KMS-11 (cell line): ENCODE measurements around the gene ATAT1.

Source experiments
- H2AFZ ChIP-seq: fragments of 200-600 bp; sonication (generic); 2 replicates; pipeline ENCODE4 v1.6.1; 2016; ENCODE audit warnings: antibody characterized with exemption, mixed run types, low read depth
- H3K27ac ChIP-seq: fragments of 200-600 bp; sonication (generic); 2 replicates; pipeline ENCODE4 v1.6.1; 2016; ENCODE audit warnings: mild to moderate bottlenecking, mixed run types
- H3K27me3 ChIP-seq: fragments of 200-600 bp; sonication (generic); 2 replicates; pipeline ENCODE4 v1.6.1; 2017; ENCODE audit warnings: mild to moderate bottlenecking, low read depth, mixed run types, moderate library complexity; ENCODE audit not compliant: insufficient read depth
- H3K36me3 ChIP-seq: fragments of 200-600 bp; sonication (generic); 2 replicates; pipeline ENCODE4 v1.6.1; 2017; ENCODE audit warnings: mild to moderate bottlenecking, mixed run types; ENCODE audit not compliant: insufficient read depth
- H3K4me1 ChIP-seq: fragments of 200-600 bp; sonication (generic); 2 replicates; pipeline ENCODE4 v1.6.1; 2016; ENCODE audit warnings: mild to moderate bottlenecking, low read depth, mixed run types; ENCODE audit not compliant: poor library complexity, severe bottlenecking
- H3K4me2 ChIP-seq: fragments of 200-600 bp; sonication (generic); 2 replicates; pipeline ENCODE4 v1.7.0; 2016; ENCODE audit warnings: mild to moderate bottlenecking, mixed run types
- H3K4me3 ChIP-seq: fragments of 200-600 bp; sonication (generic); IDR thresholded peaks from 2 replicates; pipeline ENCODE4 v1.6.1; 2017; ENCODE audit warnings: low read depth, low read length, mixed read lengths; ENCODE audit not compliant: insufficient read depth
- H3K79me2 ChIP-seq: fragments of 200-600 bp; sonication (generic); 2 replicates; pipeline ENCODE4 v1.6.1; 2016; ENCODE audit warnings: low read depth, mixed run types; ENCODE audit not compliant: insufficient read depth
- H3K9ac ChIP-seq: fragments of 200-600 bp; sonication (generic); 2 replicates; pipeline ENCODE4 v1.6.1; 2016; ENCODE audit warnings: mild to moderate bottlenecking, mixed run types
- H4K20me1 ChIP-seq: fragments of 200-600 bp; sonication (generic); 2 replicates; pipeline ENCODE4 v1.6.1; 2016; ENCODE audit warnings: mild to moderate bottlenecking, mixed run types; ENCODE audit not compliant: insufficient read depth
- CTCF ChIP-seq: fragments of 200-600 bp; sonication (generic); conservative IDR thresholded peaks from 2 replicates; pipeline ENCODE4 v1.6.1; 2017; ENCODE audit warnings: low read depth, mild to moderate bottlenecking, antibody characterized with exemption, low read length, moderate library complexity, mixed read lengths

Gene ATAT1

GRCh38 chr6:30672445-30673253 is 46.0 kb downstream of the ATAT1 start, which contains the start of gene DHX16:
Gene DHX16, minus strand, starts transcription at chr6:30673006. Its CDS starts 165 bp downstream, at chr6:30672841.
- Histone ChIP-seq H3K4me2 (peak within 1 kb of the TSS; percentile 55), H4K20me1 (no peaks in the 10 kb centered on the region), H3K27me3 (no peaks in the 10 kb centered on the region), H2AFZ (peak within 1 kb of the TSS; percentile 66), H3K27ac (peak within 1 kb of the TSS; percentile 8; the same call in 1 of the 2 replicates), H3K4me3 (no peak within 1 kb of the TSS), H3K4me1 (peaks cover 16% of the 10 kb centered on the region), H3K79me2 (peaks cover 17% of the 10 kb centered on the region; the same call in 1 of the 2 replicates), H3K36me3 (no peaks in the 10 kb centered on the region), H3K9ac (peak within 1 kb of the TSS; percentile 39; the same call in 1 of the 2 replicates)
- peak; percentile 81 for TF ChIP-seq CTCF

- Histone ChIP-seq H3K27ac (no peak overlapping the region), H3K4me2 (no peak overlapping the region), H3K79me2 (peaks cover 20% of the 10 kb centered on the region; the same call in 1 of the 2 replicates), H3K9ac (no peak overlapping the region), H3K27me3 (no peaks in the 10 kb centered on the region), H3K36me3 (no peaks in the 10 kb centered on the region), H2AFZ (no peak overlapping the region), H3K4me3 (no peak overlapping the region), H3K4me1 (peaks cover 23% of the 10 kb centered on the region), H4K20me1 (no peaks in the 10 kb centered on the region)
- TF ChIP-seq CTCF, result no peak
These were observed 50.1 kb downstream of the ATAT1 start for GRCh38 chr6:30676660-30677285.

GRCh38 chr6:30678964-30679726 is 52.5 kb downstream of the ATAT1 start:
- TF ChIP-seq CTCF, result peak; percentile 85
- no peaks in the 10 kb centered on the region for H3K27me3 ChIP-seq
- no peak overlapping the region for H3K9ac ChIP-seq
- H3K79me2 ChIP-seq, result peaks cover 29% of the 10 kb centered on the region
- no peak overlapping the region; the same call in 1 of the 2 replicates for H2AFZ ChIP-seq
- no peak overlapping the region for H3K27ac ChIP-seq
- no peaks in the 10 kb centered on the region for H4K20me1 ChIP-seq
- H3K4me2 ChIP-seq, result no peak overlapping the region; the same call in 1 of the 2 replicates
- H3K36me3 ChIP-seq, result no peaks in the 10 kb centered on the region
- no peak overlapping the region for H3K4me3 ChIP-seq
- H3K4me1 ChIP-seq, result peaks cover 31% of the 10 kb centered on the region

- TF ChIP-seq CTCF, result no peak
- H3K27ac ChIP-seq, result no peak overlapping the region
- H3K27me3 ChIP-seq, result no peaks in the 10 kb centered on the region
- H3K9ac ChIP-seq, result no peak overlapping the region
- peaks cover 35% of the 10 kb centered on the region for H3K4me1 ChIP-seq
- H4K20me1 ChIP-seq, result no peaks in the 10 kb centered on the region
- H3K79me2 ChIP-seq, result peaks cover 36% of the 10 kb centered on the region
- H3K36me3 ChIP-seq, result no peaks in the 10 kb centered on the region
- H3K4me3 ChIP-seq, result no peak overlapping the region
- no peak overlapping the region for H2AFZ ChIP-seq
- no peak overlapping the region; the same call in 1 of the 2 replicates for H3K4me2 ChIP-seq
These were observed 53.3 kb downstream of the ATAT1 start for GRCh38 chr6:30679765-30680535.
